Astrocyte (in vitro differentiated cells and primary cell): Measurements from ENCODE around the gene EPHA6. TPM values are rescaled to one million over a fixed set of nuclear protein-coding genes. Genes with fewer than 3 reads are reported as not detected.

Experiments used
- DNase-seq: peaks from one replicate; pipeline ENCODE4 v3.0.0-alpha.2; 2010; ENCODE audit warnings: low read depth
- FAIRE-seq: peaks from 2 replicates; lab custom pipeline; 2011; peaks lifted over from hg19 to GRCh38; lab: Jason Lieb, UNC
- H2AFZ ChIP-seq: 2 replicates; pipeline ENCODE4 v1.6.0; 2012; ENCODE audit warnings: low read depth, low read length, inconsistent platforms
- H3K27ac ChIP-seq: 2 replicates; pipeline ENCODE4 v1.5.1; 2011; ENCODE audit warnings: low read depth, low read length, inconsistent platforms
- H3K27me3 ChIP-seq: 2 replicates; pipeline ENCODE4 v1.6.0; 2011; ENCODE audit warnings: low read length, inconsistent platforms; ENCODE audit not compliant: insufficient read depth
- H3K36me3 ChIP-seq: 2 replicates; pipeline ENCODE4 v1.5.1; 2011; ENCODE audit warnings: low read length, inconsistent platforms; ENCODE audit not compliant: insufficient read depth
- H3K4me1 ChIP-seq: 2 replicates; pipeline ENCODE4 v1.5.1; 2011; ENCODE audit warnings: low read length, inconsistent platforms; ENCODE audit not compliant: insufficient read depth
- H3K4me2 ChIP-seq: 2 replicates; pipeline ENCODE4 v1.6.0; 2012; ENCODE audit warnings: low read length, inconsistent platforms
- H3K4me3 ChIP-seq: 2 replicates; pipeline ENCODE4 v1.5.1; 2011; ENCODE audit warnings: low read depth, mild to moderate bottlenecking, low read length, inconsistent platforms; ENCODE audit not compliant: insufficient read depth
- H3K79me2 ChIP-seq: 2 replicates; pipeline ENCODE4 v1.6.0; 2012; ENCODE audit warnings: mild to moderate bottlenecking, low read length, inconsistent platforms; ENCODE audit not compliant: insufficient read depth
- H3K9ac ChIP-seq: 2 replicates; pipeline ENCODE4 v1.6.0; 2012; ENCODE audit warnings: mild to moderate bottlenecking, low read length, inconsistent platforms
- H3K9me3 ChIP-seq: 2 replicates; pipeline ENCODE4 v1.5.1; 2012; ENCODE audit warnings: low read depth, mild to moderate bottlenecking, low read length, inconsistent platforms; ENCODE audit not compliant: insufficient read depth
- H4K20me1 ChIP-seq: 2 replicates; pipeline ENCODE4 v1.6.0; 2012; ENCODE audit warnings: low read length, inconsistent platforms; ENCODE audit not compliant: insufficient read depth
- H3K27ac Mint-ChIP-seq: one replicate; pipeline ENCODE4 v1.8.0; 2021; ENCODE audit warnings: mild to moderate bottlenecking, mixed read lengths; ENCODE audit not compliant: unreplicated experiment
- H3K27me3 Mint-ChIP-seq: one replicate; pipeline ENCODE4 v1.8.0; 2021; ENCODE audit warnings: low read depth, mixed read lengths; ENCODE audit not compliant: unreplicated experiment
- H3K36me3 Mint-ChIP-seq: one replicate; pipeline ENCODE4 v1.8.0; 2021; ENCODE audit warnings: low read depth, mixed read lengths; ENCODE audit not compliant: unreplicated experiment
- H3K4me1 Mint-ChIP-seq: one replicate; pipeline ENCODE4 v1.8.0; 2021; ENCODE audit warnings: low read depth, mixed read lengths; ENCODE audit not compliant: unreplicated experiment
- H3K4me3 Mint-ChIP-seq: one replicate; pipeline ENCODE4 v1.8.0; 2021; ENCODE audit warnings: mild to moderate bottlenecking, moderate library complexity, mixed read lengths; ENCODE audit not compliant: unreplicated experiment
- H3K9me3 Mint-ChIP-seq: one replicate; pipeline ENCODE4 v1.8.0; 2021; ENCODE audit warnings: mild to moderate bottlenecking, mixed read lengths; ENCODE audit not compliant: unreplicated experiment
- CTCF ChIP-seq: IDR thresholded peaks from 2 replicates; pipeline ENCODE4 v1.5.1; 2011; ENCODE audit warnings: low read depth, mild to moderate bottlenecking, inconsistent platforms, low read length, moderate library complexity; ENCODE audit not compliant: insufficient read depth
- EZH2 ChIP-seq: IDR thresholded peaks from 2 replicates; pipeline ENCODE4 v1.6.1; 2012; ENCODE audit warnings: mild to moderate bottlenecking, low read length, inconsistent platforms; ENCODE audit not compliant: insufficient read depth
- total RNA-seq: library from RNA; stranded (reverse); gene quantifications from 2 replicates; pipeline ENCODE4 v1.2.1, GENCODE V29; 2021

EPHA6 gene
- total RNA-seq, 1 donor from 2014 or later, result 1.7 TPM

- H3K36me3 ChIP-seq, result no peaks in the 10 kb centered on the region
- H3K9me3 Mint-ChIP-seq, result no peaks in the 10 kb centered on the region
- H3K4me2 ChIP-seq, result no peak overlapping the region
- no peak overlapping the region for H3K4me3 Mint-ChIP-seq
- H3K9ac ChIP-seq, result no peak overlapping the region
- no peak for DNase-seq
- no peak overlapping the region for H3K27ac ChIP-seq
- no peak overlapping the region for H3K27ac Mint-ChIP-seq
- no peaks in the 10 kb centered on the region for H3K79me2 ChIP-seq
- H3K36me3 Mint-ChIP-seq, result peaks cover 7% of the 10 kb centered on the region
- H3K4me3 ChIP-seq, result no peak overlapping the region
- no peaks in the 10 kb centered on the region for H3K4me1 Mint-ChIP-seq
- no peak overlapping the region for H2AFZ ChIP-seq
- no peaks in the 10 kb centered on the region for H3K4me1 ChIP-seq
- no peaks in the 10 kb centered on the region for H4K20me1 ChIP-seq
- FAIRE-seq, result no peak
- no peak for TF ChIP-seq CTCF
- no peak for TF ChIP-seq EZH2
- H3K27me3 ChIP-seq, result no peaks in the 10 kb centered on the region
- H3K9me3 ChIP-seq, result no peaks in the 10 kb centered on the region
- no peaks in the 10 kb centered on the region for H3K27me3 Mint-ChIP-seq
Measured at GRCh38 chr3:97778152-97778551, 963.8 kb downstream of the EPHA6 start.

- TF ChIP-seq EZH2 (no peak), CTCF (peak; percentile 77)
- Histone ChIP-seq H2AFZ (no peak overlapping the region), H4K20me1 (no peaks in the 10 kb centered on the region), H3K4me1 (no peaks in the 10 kb centered on the region), H3K9ac (no peak overlapping the region), H3K27ac (no peak overlapping the region), H3K4me2 (no peak overlapping the region), H3K9me3 (no peaks in the 10 kb centered on the region), H3K79me2 (no peaks in the 10 kb centered on the region), H3K4me3 (no peak overlapping the region), H3K36me3 (no peaks in the 10 kb centered on the region), H3K27me3 (no peaks in the 10 kb centered on the region)
- Mint-ChIP-seq H3K27ac (no peak overlapping the region), H3K27me3 (no peaks in the 10 kb centered on the region), H3K4me1 (no peaks in the 10 kb centered on the region), H3K36me3 (no peaks in the 10 kb centered on the region), H3K4me3 (no peak overlapping the region), H3K9me3 (no peaks in the 10 kb centered on the region)
- FAIRE-seq (peak; percentile 69), DNase-seq (peak; percentile 19)
Measured at GRCh38 chr3:97793420-97794019, 979.1 kb downstream of the EPHA6 start.

- DNase-seq, result no peak
- no peak overlapping the region for H3K27ac ChIP-seq
- no peaks in the 10 kb centered on the region for H3K9me3 ChIP-seq
- Mint-ChIP-seq H3K4me1 (no peaks in the 10 kb centered on the region), H3K27ac (no peak overlapping the region), H3K36me3 (no peaks in the 10 kb centered on the region), H3K27me3 (no peaks in the 10 kb centered on the region), H3K4me3 (no peak overlapping the region), H3K9me3 (no peaks in the 10 kb centered on the region)
- no peak overlapping the region for H2AFZ ChIP-seq
- no peaks in the 10 kb centered on the region for H3K27me3 ChIP-seq
- no peak overlapping the region for H3K4me3 ChIP-seq
- peak; percentile 17 for FAIRE-seq
- no peaks in the 10 kb centered on the region for H3K4me1 ChIP-seq
- no peaks in the 10 kb centered on the region for H3K36me3 ChIP-seq
- no peaks in the 10 kb centered on the region for H4K20me1 ChIP-seq
- no peaks in the 10 kb centered on the region for H3K79me2 ChIP-seq
- no peak overlapping the region for H3K4me2 ChIP-seq
- H3K9ac ChIP-seq, result no peak overlapping the region
- no peak for TF ChIP-seq EZH2
- no peak for TF ChIP-seq CTCF
Measured at GRCh38 chr3:97795951-97796350, 981.6 kb downstream of the EPHA6 start.
